Measurements from ENCODE around the gene LMOD3.

The LMOD3 gene

GRCh38 chr3:69122403-69122802 is at the start of gene LMOD3:
Gene LMOD3 (minus strand): TSS chr3:69122595. CDS start chr3:69122386, 209 bp downstream.
- ChIA-PET CTCF (no interaction called here), POLR2A (interaction anchor here (1.1 kb wide), 1 partner anchor 127 kb away, joined by 3 read pairs; no protein-coding TSS in a partner anchor)
- TF ChIP-seq, protein P1, sequence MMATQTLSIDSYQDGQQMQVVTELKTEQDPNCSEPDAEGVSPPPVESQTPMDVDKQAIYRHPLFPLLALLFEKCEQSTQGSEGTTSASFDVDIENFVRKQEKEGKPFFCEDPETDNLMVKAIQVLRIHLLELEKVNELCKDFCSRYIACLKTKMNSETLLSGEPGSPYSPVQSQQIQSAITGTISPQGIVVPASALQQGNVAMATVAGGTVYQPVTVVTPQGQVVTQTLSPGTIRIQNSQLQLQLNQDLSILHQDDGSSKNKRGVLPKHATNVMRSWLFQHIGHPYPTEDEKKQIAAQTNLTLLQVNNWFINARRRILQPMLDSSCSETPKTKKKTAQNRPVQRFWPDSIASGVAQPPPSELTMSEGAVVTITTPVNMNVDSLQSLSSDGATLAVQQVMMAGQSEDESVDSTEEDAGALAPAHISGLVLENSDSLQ (IDR thresholded peaks at IDR 0.05) = no peak
- TF ChIP-seq L3MBTL2 (conservative IDR thresholded peaks at IDR 0.05) (no peak), BHLHE40 (IDR thresholded peaks at IDR 0.05; ENCODE audit: borderline replicate concordance) (no peak), FOXA1 (IDR thresholded peaks at IDR 0.05) (no peak), FOXM1 (IDR thresholded peaks at IDR 0.05; ENCODE audit: borderline replicate concordance) (no peak), SUZ12 (IDR thresholded peaks at IDR 0.05) (no peak), SP1 (IDR thresholded peaks at IDR 0.05) (no peak), HDGF (IDR thresholded peaks at IDR 0.05; ENCODE audit: borderline replicate concordance) (no peak), CTBP1 (IDR thresholded peaks at IDR 0.05; ENCODE audit: borderline replicate concordance) (no peak), ARNT (IDR thresholded peaks at IDR 0.05) (no peak), ZNF384 (IDR thresholded peaks at IDR 0.05) (no peak)
- no peak for DNase-seq (ENCODE audit: extremely low spot score)

DNA sequence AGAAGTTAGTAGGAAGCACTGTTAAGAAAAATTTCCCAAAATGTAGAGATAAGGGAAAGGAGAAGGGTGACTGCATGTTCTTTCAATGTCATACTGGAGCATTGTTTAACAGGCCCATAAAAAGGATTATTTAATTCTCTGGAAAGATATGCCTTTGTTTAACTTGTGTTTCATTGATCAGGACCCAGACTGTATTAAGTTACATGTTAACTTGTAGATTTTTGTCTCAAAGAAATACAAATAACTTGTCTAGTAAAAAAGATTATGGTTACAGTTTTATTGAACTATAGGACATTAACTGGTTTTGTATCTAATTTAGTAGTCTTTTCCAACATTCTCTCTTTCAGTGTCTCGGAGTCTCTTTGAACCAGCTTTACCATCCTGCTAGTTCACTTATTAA is 49.7 kb upstream of the LMOD3 start:
- 0 out of 2 replicates have a peak, but pooled peaks have one; percentile 56 for TF ChIP-seq FOXA1 (IDR thresholded peaks at IDR 0.05)
- TF ChIP-seq ELF4 (IDR thresholded peaks at IDR 0.05) = no peak
- TF ChIP-seq BHLHE40 (IDR thresholded peaks at IDR 0.05; ENCODE audit: borderline replicate concordance) = no peak
- no peak for TF ChIP-seq SUZ12 (IDR thresholded peaks at IDR 0.05)
- no peak for TF ChIP-seq HDGF (IDR thresholded peaks at IDR 0.05; ENCODE audit: borderline replicate concordance)
- no peak for TF ChIP-seq LEF1 (IDR thresholded peaks at IDR 0.05; ENCODE audit: borderline replicate concordance)
- TF ChIP-seq FOXM1 (IDR thresholded peaks at IDR 0.05; ENCODE audit: borderline replicate concordance) = no peak
- no peak for TF ChIP-seq L3MBTL2 (conservative IDR thresholded peaks at IDR 0.05)
- TF ChIP-seq CTBP1 (IDR thresholded peaks at IDR 0.05; ENCODE audit: borderline replicate concordance) = peak; percentile 38; the same call in 1 of the 2 replicates
- TF ChIP-seq ARNT (IDR thresholded peaks at IDR 0.05) = no peak
- TF ChIP-seq, protein P1 (IDR thresholded peaks at IDR 0.05) = peak; percentile 62; the same call in 1 of the 2 replicates
- no peak for TF ChIP-seq ZNF384 (IDR thresholded peaks at IDR 0.05)
- no peak for DNase-seq (ENCODE audit: extremely low spot score)
- CTCF ChIA-PET = interaction anchor here (1.0 to 1.8 kb wide), 2 partner anchors 51 to 134 kb away, joined by 4 to 7 read pairs; no protein-coding TSS in a partner anchor
- POLR2A ChIA-PET = no interaction called here

DNA sequence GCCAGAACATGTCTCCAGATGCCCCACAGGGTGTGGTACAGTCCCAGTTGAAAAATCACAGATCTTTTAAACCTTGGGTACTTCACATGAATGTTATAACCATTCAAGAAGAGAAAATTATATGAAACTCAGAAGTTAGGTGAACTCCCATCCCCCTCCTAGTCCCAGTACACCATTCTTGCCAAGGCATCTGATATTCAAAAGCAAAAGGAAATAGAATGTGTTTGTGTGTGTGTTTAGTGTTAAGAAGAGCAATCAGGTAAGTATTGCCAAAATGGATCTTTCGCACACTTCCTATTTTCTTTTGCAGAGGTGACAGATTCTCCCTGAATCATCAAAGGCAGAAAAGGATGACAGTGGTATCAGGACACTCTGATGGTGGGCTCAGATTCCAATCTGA is 44.1 kb upstream of the LMOD3 start:
- no peak for DNase-seq (ENCODE audit: extremely low spot score)
- ChIA-PET CTCF (no interaction called here), POLR2A (no interaction called here)
- TF ChIP-seq HDGF (IDR thresholded peaks at IDR 0.05; ENCODE audit: borderline replicate concordance) (no peak), TARDBP (IDR thresholded peaks at IDR 0.05) (no peak), LEF1 (IDR thresholded peaks at IDR 0.05; ENCODE audit: borderline replicate concordance) (no peak), SUZ12 (IDR thresholded peaks at IDR 0.05) (no peak), FOXA1 (IDR thresholded peaks at IDR 0.05) (no peak), ELF4 (IDR thresholded peaks at IDR 0.05) (no peak), ZNF384 (IDR thresholded peaks at IDR 0.05) (no peak), NFRKB (IDR thresholded peaks at IDR 0.05) (no peak), L3MBTL2 (conservative IDR thresholded peaks at IDR 0.05) (no peak), FOXK2 (IDR thresholded peaks at IDR 0.05) (no peak), FOXM1 (IDR thresholded peaks at IDR 0.05; ENCODE audit: borderline replicate concordance) (no peak), BHLHE40 (IDR thresholded peaks at IDR 0.05; ENCODE audit: borderline replicate concordance) (no peak), CTBP1 (IDR thresholded peaks at IDR 0.05; ENCODE audit: borderline replicate concordance) (no peak)
- TF ChIP-seq, protein P1 (IDR thresholded peaks at IDR 0.05) = no peak

- DNase-seq (ENCODE audit: extremely low spot score) = no peak
- TF ChIP-seq HDGF (IDR thresholded peaks at IDR 0.05; ENCODE audit: borderline replicate concordance) = no peak
- no peak for TF ChIP-seq SUZ12 (IDR thresholded peaks at IDR 0.05)
- TF ChIP-seq ZNF384 (IDR thresholded peaks at IDR 0.05) = no peak
- no peak for TF ChIP-seq LEF1 (IDR thresholded peaks at IDR 0.05; ENCODE audit: borderline replicate concordance)
- no peak for TF ChIP-seq FOXA1 (IDR thresholded peaks at IDR 0.05)
- no peak for TF ChIP-seq BHLHE40 (IDR thresholded peaks at IDR 0.05; ENCODE audit: borderline replicate concordance)
- CTCF ChIA-PET = interaction anchor here (1.0 kb wide), 1 partner anchor 141 kb away, joined by 3 read pairs; no protein-coding TSS in a partner anchor
- POLR2A ChIA-PET = interaction anchor here (0.8 kb wide), 1 partner anchor 122 kb away, joined by 3 read pairs; no protein-coding TSS in a partner anchor
These were observed 43.3 kb upstream of the LMOD3 start for GRCh38 chr3:69165744-69166143.

DNA sequence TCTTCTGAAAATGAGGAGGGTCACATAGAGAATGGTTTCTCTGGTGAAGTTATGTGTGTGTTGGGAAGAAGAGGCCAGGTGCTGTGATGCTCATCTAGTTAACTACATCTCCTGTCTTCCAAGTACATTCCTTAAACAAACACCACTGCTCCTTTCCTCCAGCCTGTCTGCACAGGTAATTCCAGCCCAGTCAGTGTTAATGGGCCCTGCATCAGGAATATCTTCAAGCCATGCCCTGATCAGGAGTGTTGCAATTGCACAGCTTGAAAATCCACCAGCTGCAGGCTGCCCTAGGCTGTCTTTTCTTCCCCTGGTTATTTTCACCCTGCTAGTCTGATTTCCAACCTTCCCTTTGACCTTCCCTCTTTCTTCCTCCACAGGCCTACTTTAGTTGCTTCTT is 41.9 kb upstream of the LMOD3 start:
- DNase-seq (ENCODE audit: extremely low spot score) = no peak
- POLR2A ChIA-PET = no interaction called here
- CTCF ChIA-PET = interaction anchor here (0.7 to 5.0 kb wide), 3 partner anchors 78 to 222 kb away, joined by 3 to 39 read pairs (median 3); no protein-coding TSS in a partner anchor
- TF ChIP-seq CTBP1 (IDR thresholded peaks at IDR 0.05; ENCODE audit: borderline replicate concordance) = no peak
- no peak for TF ChIP-seq ARNT (IDR thresholded peaks at IDR 0.05)
- TF ChIP-seq, protein P1 (IDR thresholded peaks at IDR 0.05) = no peak
- no peak for TF ChIP-seq HDGF (IDR thresholded peaks at IDR 0.05; ENCODE audit: borderline replicate concordance)
- no peak for TF ChIP-seq ZNF384 (IDR thresholded peaks at IDR 0.05)
- TF ChIP-seq NFRKB (IDR thresholded peaks at IDR 0.05) = no peak
- no peak for TF ChIP-seq ELF4 (IDR thresholded peaks at IDR 0.05)
- no peak for TF ChIP-seq FOXM1 (IDR thresholded peaks at IDR 0.05; ENCODE audit: borderline replicate concordance)
- no peak for TF ChIP-seq FOXA1 (IDR thresholded peaks at IDR 0.05)
- TF ChIP-seq SP1 (IDR thresholded peaks at IDR 0.05) = no peak
- TF ChIP-seq FOXK2 (IDR thresholded peaks at IDR 0.05) = no peak
- no peak for TF ChIP-seq LEF1 (IDR thresholded peaks at IDR 0.05; ENCODE audit: borderline replicate concordance)
